ENCODE data around the gene QRFP. TPM values are rescaled to one million over a fixed set of nuclear protein-coding genes. Genes with fewer than 3 reads are reported as not detected.

The QRFP gene
- total RNA-seq, 1 donor from 2014 or later, result not detected

- Histone ChIP-seq H3K4me1 (no peaks in the 10 kb centered on the region), H3K27ac (replicated peaks) (no peak overlapping the region), H3K36me3 (peaks cover 98% of the 10 kb centered on the region), H3K4me3 (no peak overlapping the region), H3K9me3 (replicated peaks) (no peaks in the 10 kb centered on the region), H3K27me3 (ENCODE audit: low read depth) (no peaks in the 10 kb centered on the region)
- no peak for TF ChIP-seq CTCF (IDR thresholded peaks at IDR 0.05; ENCODE audit: borderline replicate concordance)
- DNase-seq, result no peak
- intact Hi-C loops (cut with micrococcal nuclease), result no loop called here
These were observed 13.9 kb downstream of the QRFP start for GRCh38 chr9:130882696-130883225.

- H3K9me3 ChIP-seq (replicated peaks), result no peaks in the 10 kb centered on the region
- H3K36me3 ChIP-seq, result peaks cover 98% of the 10 kb centered on the region
- intact Hi-C loops (cut with micrococcal nuclease), result no loop called here
- H3K27me3 ChIP-seq (ENCODE audit: low read depth), result no peaks in the 10 kb centered on the region
- no peak for TF ChIP-seq CTCF (IDR thresholded peaks at IDR 0.05; ENCODE audit: borderline replicate concordance)
- no peaks in the 10 kb centered on the region for H3K4me1 ChIP-seq
- H3K4me3 ChIP-seq, result no peak overlapping the region
- no peak overlapping the region for H3K27ac ChIP-seq (replicated peaks)
- DNase-seq, result no peak
These were observed 15.1 kb downstream of the QRFP start for GRCh38 chr9:130881516-130881915.

- H3K4me1 ChIP-seq, result no peaks in the 10 kb centered on the region
- H3K27me3 ChIP-seq (ENCODE audit: low read depth), result no peaks in the 10 kb centered on the region
- TF ChIP-seq CTCF (IDR thresholded peaks at IDR 0.05; ENCODE audit: borderline replicate concordance), result no peak
- no peak overlapping the region for H3K27ac ChIP-seq (replicated peaks)
- H3K4me3 ChIP-seq, result no peak overlapping the region
- DNase-seq, result no peak
- no peaks in the 10 kb centered on the region for H3K9me3 ChIP-seq (replicated peaks)
- intact Hi-C loops (cut with micrococcal nuclease), result no loop called here
- peaks cover 99% of the 10 kb centered on the region for H3K36me3 ChIP-seq
These were observed 15.9 kb downstream of the QRFP start for GRCh38 chr9:130880599-130881220.

- no peak for DNase-seq
- no peak for TF ChIP-seq CTCF (IDR thresholded peaks at IDR 0.05; ENCODE audit: borderline replicate concordance)
- Histone ChIP-seq H3K4me3 (no peak overlapping the region), H3K27me3 (ENCODE audit: low read depth) (no peaks in the 10 kb centered on the region), H3K27ac (replicated peaks) (no peak overlapping the region), H3K9me3 (replicated peaks) (no peaks in the 10 kb centered on the region), H3K36me3 (peaks cover 99% of the 10 kb centered on the region), H3K4me1 (no peaks in the 10 kb centered on the region)
- intact Hi-C loops (cut with micrococcal nuclease), result loop anchor here (10.0 kb wide), 1 partner anchor 55 kb away; the partner anchor contains the start of gene FIBCD1
These were observed 16.7 kb downstream of the QRFP start for GRCh38 chr9:130879863-130880411.

GRCh38 chr9:130878295-130878694 is 18.3 kb downstream of the QRFP start:
- Histone ChIP-seq H3K27me3 (ENCODE audit: low read depth) (no peaks in the 10 kb centered on the region), H3K4me1 (peaks cover 14% of the 10 kb centered on the region), H3K9me3 (replicated peaks) (no peaks in the 10 kb centered on the region), H3K36me3 (peaks cover 99% of the 10 kb centered on the region), H3K27ac (replicated peaks) (no peak overlapping the region), H3K4me3 (no peak overlapping the region)
- no peak for TF ChIP-seq CTCF (IDR thresholded peaks at IDR 0.05; ENCODE audit: borderline replicate concordance)
- intact Hi-C loops (cut with micrococcal nuclease), result loop anchor here (10.0 kb wide), 1 partner anchor 57 kb away; the partner anchor contains the start of gene FIBCD1
- DNase-seq, result no peak
